Thoracic aorta (tissue), 2 donors: Measurements from ENCODE around the gene ZBTB25. TPM values are rescaled to one million over a fixed set of nuclear protein-coding genes. Genes with fewer than 3 reads are reported as not detected.

Experiments used
- ATAC-seq: fragments of 150-250 bp; one replicate; pipeline ENCODE4 v1.8.0; 2017; ENCODE audit warnings: low read depth; ENCODE audit not compliant: insufficient number of reproducible peaks, low FRiP score
- DNase-seq: peaks from one replicate; pipeline ENCODE4 v3.0.0-alpha.2; 2020; ENCODE audit warnings: low spot score
- H3K27ac ChIP-seq, 2 donors: fragments of 200-600 bp; sonication (generic); 1 replicate in 1 of 2; 2 replicates in 1 of 2; pipeline ENCODE4 v1.5.1; 2016; ENCODE audit warnings: mild to moderate bottlenecking in 2 of 2, moderate library complexity in 2 of 2
- H3K27me3 ChIP-seq: fragments of 200-600 bp; sonication (generic); replicated peaks from 2 replicates; pipeline ENCODE4 v1.6.0; 2016; ENCODE audit warnings: mild to moderate bottlenecking; ENCODE audit not compliant: insufficient read depth
- H3K36me3 ChIP-seq: fragments of 200-600 bp; sonication (generic); one replicate; pipeline ENCODE4 v1.5.1; 2016
- H3K4me1 ChIP-seq, 2 donors: fragments of 200-600 bp; sonication (generic); 1 replicate in 1 of 2; 2 replicates in 1 of 2; pipeline versions ENCODE4 v1.5.1 to v1.6.0; 2016; ENCODE audit warnings: low read depth in 2 of 2, mild to moderate bottlenecking in 1 of 2; ENCODE audit not compliant: control insufficient read depth in 1 of 2
- H3K4me3 ChIP-seq: fragments of 200-600 bp; sonication (generic); 2 replicates; pipeline ENCODE4 v1.5.1; 2016; ENCODE audit warnings: mild to moderate bottlenecking
- H3K9me3 ChIP-seq: fragments of 200-600 bp; sonication (generic); 2 replicates; pipeline ENCODE4 v1.5.1; 2016
- total RNA-seq, 2 donors: library from RNA; depleted of rRNA; stranded (reverse); fragments of >200 nt; gene quantifications; one replicate each; pipeline versions ENCODE4 v1.1.0 to v1.2.3, GENCODE V29; 2016
- TF ChIP-seq, protein P1 (sequence below): fragments of 200-600 bp; sonication (generic); IDR thresholded peaks from one replicate; pipeline ENCODE4 v1.5.1; 2019; ENCODE audit warnings: antibody characterized with exemption

ZBTB25 gene
- total RNA-seq, 2 donors from 2014 or later = 13.5 to 16.9 TPM

GRCh38 chr14:64507376-64508156, 3.9 kb upstream of the ZBTB25 start:
- DNase-seq (no peak), ATAC-seq (no peak)
- Histone ChIP-seq H3K27ac (no peak overlapping the region), H3K9me3 (no peaks in the 10 kb centered on the region), H3K4me3 (peak overlapping the region; percentile 12), H3K4me1 (peaks cover 43 to 58% of the 10 kb centered on the region in 2 donors), H3K27me3 (no peaks in the 10 kb centered on the region), H3K36me3 (no peaks in the 10 kb centered on the region)
- TF ChIP-seq, protein P1, sequence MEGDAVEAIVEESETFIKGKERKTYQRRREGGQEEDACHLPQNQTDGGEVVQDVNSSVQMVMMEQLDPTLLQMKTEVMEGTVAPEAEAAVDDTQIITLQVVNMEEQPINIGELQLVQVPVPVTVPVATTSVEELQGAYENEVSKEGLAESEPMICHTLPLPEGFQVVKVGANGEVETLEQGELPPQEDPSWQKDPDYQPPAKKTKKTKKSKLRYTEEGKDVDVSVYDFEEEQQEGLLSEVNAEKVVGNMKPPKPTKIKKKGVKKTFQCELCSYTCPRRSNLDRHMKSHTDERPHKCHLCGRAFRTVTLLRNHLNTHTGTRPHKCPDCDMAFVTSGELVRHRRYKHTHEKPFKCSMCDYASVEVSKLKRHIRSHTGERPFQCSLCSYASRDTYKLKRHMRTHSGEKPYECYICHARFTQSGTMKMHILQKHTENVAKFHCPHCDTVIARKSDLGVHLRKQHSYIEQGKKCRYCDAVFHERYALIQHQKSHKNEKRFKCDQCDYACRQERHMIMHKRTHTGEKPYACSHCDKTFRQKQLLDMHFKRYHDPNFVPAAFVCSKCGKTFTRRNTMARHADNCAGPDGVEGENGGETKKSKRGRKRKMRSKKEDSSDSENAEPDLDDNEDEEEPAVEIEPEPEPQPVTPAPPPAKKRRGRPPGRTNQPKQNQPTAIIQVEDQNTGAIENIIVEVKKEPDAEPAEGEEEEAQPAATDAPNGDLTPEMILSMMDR = no peak

- ATAC-seq (no peak), DNase-seq (no peak)
- no peaks in the 10 kb centered on the region for H3K9me3 ChIP-seq
- H3K27me3 ChIP-seq = no peaks in the 10 kb centered on the region
- no peaks in the 10 kb centered on the region for H3K36me3 ChIP-seq
- TF ChIP-seq, protein P1 = no peak
- peaks cover 48 to 58% of the 10 kb centered on the region in 2 donors for H3K4me1 ChIP-seq
- peak overlapping the region; percentile 98 for H3K4me3 ChIP-seq
- peak overlapping the region in 1 of 2 donors; percentile 100 for H3K27ac ChIP-seq
Observed at GRCh38 chr14:64506721-64507120, 3.1 kb upstream of the ZBTB25 start.

DNA sequence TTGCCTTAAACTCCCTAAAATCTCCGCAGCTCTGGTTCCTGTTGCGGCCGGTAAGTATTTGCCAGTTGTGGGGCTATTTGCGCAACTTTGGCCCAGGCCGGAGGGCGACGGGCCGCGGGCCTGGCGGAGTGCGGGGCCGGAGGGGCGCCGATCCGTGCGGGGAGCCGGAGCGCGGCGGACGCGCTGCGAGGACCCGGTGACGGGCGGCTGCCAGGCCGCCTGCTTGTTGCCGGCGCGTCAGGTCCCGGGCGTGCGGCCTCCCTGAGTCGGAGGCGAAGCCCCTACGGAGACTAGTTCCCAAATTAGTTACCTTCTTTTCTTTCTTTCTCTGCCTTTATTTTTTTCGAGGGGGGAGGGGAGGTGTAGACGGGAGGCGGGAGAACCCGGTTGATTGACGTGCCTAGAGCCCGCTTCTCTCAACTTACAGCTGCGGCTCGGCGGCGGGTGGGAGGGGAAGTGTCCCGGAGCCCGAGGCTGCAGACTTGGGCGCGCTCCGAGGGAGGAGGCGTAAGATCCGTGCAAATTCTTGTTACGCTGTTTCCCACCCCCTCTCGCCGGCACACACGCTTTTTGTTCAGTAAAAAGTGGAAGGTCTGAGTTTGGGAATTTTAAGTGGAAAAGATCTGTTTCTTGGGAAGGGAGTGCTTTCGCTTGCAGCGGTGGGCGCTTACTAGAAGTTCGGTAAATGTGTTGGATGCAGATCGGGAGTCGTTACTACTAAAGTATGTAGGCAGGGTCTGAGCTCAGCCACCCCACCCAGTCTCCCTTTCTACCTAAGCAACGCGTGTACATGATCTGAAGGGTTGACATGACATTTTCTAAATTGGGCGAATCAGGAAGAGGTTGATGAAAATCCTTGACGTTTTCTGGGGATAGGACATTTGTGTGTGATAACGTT, 1.5 kb upstream of the ZBTB25 start:
- H3K9me3 ChIP-seq = no peaks in the 10 kb centered on the region
- ATAC-seq (peak; percentile 37), DNase-seq (peak; percentile 69)
- no peaks in the 10 kb centered on the region for H3K36me3 ChIP-seq
- H3K27ac ChIP-seq = peak overlapping the region; percentile 100
- H3K27me3 ChIP-seq = no peaks in the 10 kb centered on the region
- TF ChIP-seq, protein P1 = no peak
- peaks cover 56 to 57% of the 10 kb centered on the region in 2 donors for H3K4me1 ChIP-seq
- peak overlapping the region; percentile 98 for H3K4me3 ChIP-seq

- Histone ChIP-seq H3K27ac (peak within 1 kb of the TSS; percentile 100), H3K9me3 (no peaks in the 10 kb centered on the region), H3K27me3 (no peaks in the 10 kb centered on the region), H3K4me1 (peaks cover 52 to 61% of the 10 kb centered on the region in 2 donors), H3K4me3 (peak within 1 kb of the TSS; percentile 98), H3K36me3 (no peaks in the 10 kb centered on the region)
- TF ChIP-seq, protein P1 = no peak
- peak; percentile 69 for DNase-seq
- ATAC-seq = peak; percentile 21
Observed at GRCh38 chr14:64504310-64504896, 765 bp upstream of the ZBTB25 start, which contains the start of gene ZBTB1. Gene ZBTB1, plus strand, starts transcription at chr14:64504770. Its CDS starts 16,735 bp downstream, at chr14:64521505.
